Naive thymus-derived CD4-positive, alpha-beta T cell (primary cell): ENCODE data around the gene SH3TC1. TPM values are rescaled to one million over a fixed set of nuclear protein-coding genes. Genes with fewer than 3 reads are reported as not detected.

ENCODE experiments used
- ATAC-seq: fragments of 150-1000 bp; cut with Tn5 transposase; 2 replicates; pipeline ENCODE4 v1.10.0; 2021; ENCODE audit warnings: mild to moderate bottlenecking, moderate library complexity
- CTCF ChIA-PET: fragments of 350-600 bp; sonication (Branson Sonifier 250); formaldehyde crosslinking; loops from one replicate; lab custom pipeline; 2021; ENCODE audit warnings: antibody characterized with exemption; lab: Charles Lee
- POLR2A ChIA-PET: fragments of 350-600 bp; sonication (Branson Sonifier 250); formaldehyde crosslinking; loops from one replicate; lab custom pipeline; 2021; ENCODE audit warnings: antibody characterized with exemption, inconsistent platforms; lab: Charles Lee
- DNase-seq, 9 donors: peaks; one replicate each; pipeline versions ENCODE4 v3.0.0 to v3.0.0-alpha.2; 2020 to 2022; ENCODE audit warnings: mixed read lengths in 1 of 9
- H3K27ac ChIP-seq: one replicate; pipeline ENCODE4 v1.7.0; 2013; ENCODE audit warnings: mild to moderate bottlenecking, low read depth, low read length, moderate library complexity
- H3K27me3 ChIP-seq, 2 donors: one replicate each; pipeline ENCODE4 v1.7.0; 2013; ENCODE audit warnings: low read length in 2 of 2, mild to moderate bottlenecking in 2 of 2, moderate library complexity in 2 of 2; ENCODE audit not compliant: control insufficient read depth in 2 of 2, insufficient read depth in 2 of 2
- H3K36me3 ChIP-seq, 3 experiments: 1 replicate in 2 of 3; 2 replicates in 1 of 3; pipeline ENCODE4 v1.7.0; 2013; ENCODE audit warnings: low read length in 3 of 3, mild to moderate bottlenecking in 3 of 3, moderate library complexity in 1 of 3; ENCODE audit not compliant: insufficient read depth in 3 of 3, control insufficient read depth in 2 of 3
- H3K4me1 ChIP-seq, 2 donors: one replicate each; pipeline ENCODE4 v1.7.0; 2013; ENCODE audit warnings: low read length in 2 of 2, mild to moderate bottlenecking in 2 of 2, moderate library complexity in 1 of 2; ENCODE audit not compliant: control insufficient read depth in 2 of 2, insufficient read depth in 2 of 2
- H3K4me3 ChIP-seq: 2 replicates; pipeline ENCODE4 v1.7.0; 2013; ENCODE audit warnings: mild to moderate bottlenecking, low read length
- H3K9me3 ChIP-seq, 3 experiments: 1 replicate in 2 of 3; 2 replicates in 1 of 3; pipeline ENCODE4 v1.7.0; 2013; ENCODE audit warnings: low read length in 3 of 3; ENCODE audit not compliant: control insufficient read depth in 2 of 3
- H3K27ac Mint-ChIP-seq, 9 donors: one replicate each; pipeline ENCODE4 v1.8.0; 2020 to 2022; ENCODE audit warnings: mixed read lengths in 9 of 9, mild to moderate bottlenecking in 8 of 9, moderate library complexity in 5 of 9, inconsistent platforms in 2 of 9
- H3K27me3 Mint-ChIP-seq, 5 donors: one replicate each; pipeline ENCODE4 v1.8.0; 2021 to 2022; ENCODE audit warnings: mixed read lengths in 5 of 5, mild to moderate bottlenecking in 1 of 5
- H3K36me3 Mint-ChIP-seq, 5 donors: one replicate each; pipeline ENCODE4 v1.8.0; 2020 to 2022; ENCODE audit warnings: mixed read lengths in 5 of 5, mild to moderate bottlenecking in 3 of 5, inconsistent platforms in 1 of 5
- H3K4me1 Mint-ChIP-seq, 7 donors: one replicate each; pipeline ENCODE4 v1.8.0; 2020 to 2022; ENCODE audit warnings: mixed read lengths in 7 of 7, mild to moderate bottlenecking in 3 of 7, inconsistent platforms in 1 of 7
- H3K4me3 Mint-ChIP-seq, 10 donors: one replicate each; pipeline ENCODE4 v1.8.0; 2020 to 2022; ENCODE audit warnings: mild to moderate bottlenecking in 10 of 10, mixed read lengths in 10 of 10, moderate library complexity in 6 of 10, inconsistent platforms in 2 of 10
- H3K9me3 Mint-ChIP-seq, 11 donors: one replicate each; pipeline ENCODE4 v1.8.0; 2020 to 2022; ENCODE audit warnings: mixed read lengths in 11 of 11, mild to moderate bottlenecking in 4 of 11, inconsistent platforms in 1 of 11, moderate library complexity in 1 of 11
- intact Hi-C, 2 donors: fragments of 100-400 bp; cut with micrococcal nuclease; formaldehyde crosslinking; loops; one replicate each; pipeline ENCODE4 v1.15.1; 2023
- polyA plus RNA-seq, 2 donors: library from polyadenylated mRNA; unstranded; fragments of 300-500 nt; fragmentation: Illumina TruSeq; gene quantifications; one replicate each; pipeline ENCODE4 v1.2.3, GENCODE V29; 2021
- total RNA-seq, 6 experiments: library from RNA in 5 of 6; stranded (reverse) in 5 of 6; gene quantifications; 1 replicate in 5 of 6; 2 replicates in 1 of 6; pipeline ENCODE4 v1.2.3 and lab custom pipeline; 2021 to 2026

Gene SH3TC1
- total and polyA plus RNA-seq, 7 experiments from 2014 or later = 6.5 to 120 (median 34.9) TPM

DNA sequence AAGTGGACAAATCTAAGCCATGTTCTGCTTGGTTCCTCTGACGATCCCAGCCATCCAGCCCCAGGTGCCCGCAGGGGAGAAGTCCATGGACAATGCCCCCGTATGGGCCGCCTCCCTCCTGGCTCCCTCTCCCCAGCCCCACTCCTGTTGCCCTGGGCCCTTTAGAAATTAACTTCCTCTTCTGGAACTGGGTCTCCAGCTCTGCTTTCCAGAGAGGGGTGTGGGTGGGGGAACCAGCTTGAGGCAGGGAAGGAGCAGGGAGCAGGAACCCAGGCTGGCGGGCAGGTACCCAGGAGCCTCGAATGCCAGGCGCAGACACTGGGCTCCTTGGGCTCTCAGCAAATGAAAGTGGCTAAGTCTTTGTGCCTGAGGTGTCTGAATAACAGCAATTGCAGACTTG lies 27.8 kb upstream of the SH3TC1 start:
- H3K27me3 Mint-ChIP-seq = peaks cover 0 to 10% (median 0%) of the 10 kb centered on the region in 5 donors
- peaks cover 0 to 8% (median 0%) of the 10 kb centered on the region in 3 experiments for H3K9me3 ChIP-seq
- intact Hi-C loops = no loop called here
- H3K4me1 Mint-ChIP-seq = peaks cover 0 to 12% (median 0%) of the 10 kb centered on the region in 7 donors
- no peaks in the 10 kb centered on the region for H3K27me3 ChIP-seq
- H3K4me3 Mint-ChIP-seq = no peak overlapping the region
- no peaks in the 10 kb centered on the region for H3K36me3 ChIP-seq
- peaks cover 0 to 22% (median 8%) of the 10 kb centered on the region in 11 donors for H3K9me3 Mint-ChIP-seq
- H3K4me1 ChIP-seq = no peaks in the 10 kb centered on the region
- no peaks in the 10 kb centered on the region for H3K36me3 Mint-ChIP-seq
- no peak overlapping the region for H3K27ac Mint-ChIP-seq
- H3K27ac ChIP-seq = no peak overlapping the region
- ChIA-PET CTCF (no interaction called here), POLR2A (no interaction called here)
- no peak for ATAC-seq
- H3K4me3 ChIP-seq = no peak overlapping the region
- no peak for DNase-seq

DNA sequence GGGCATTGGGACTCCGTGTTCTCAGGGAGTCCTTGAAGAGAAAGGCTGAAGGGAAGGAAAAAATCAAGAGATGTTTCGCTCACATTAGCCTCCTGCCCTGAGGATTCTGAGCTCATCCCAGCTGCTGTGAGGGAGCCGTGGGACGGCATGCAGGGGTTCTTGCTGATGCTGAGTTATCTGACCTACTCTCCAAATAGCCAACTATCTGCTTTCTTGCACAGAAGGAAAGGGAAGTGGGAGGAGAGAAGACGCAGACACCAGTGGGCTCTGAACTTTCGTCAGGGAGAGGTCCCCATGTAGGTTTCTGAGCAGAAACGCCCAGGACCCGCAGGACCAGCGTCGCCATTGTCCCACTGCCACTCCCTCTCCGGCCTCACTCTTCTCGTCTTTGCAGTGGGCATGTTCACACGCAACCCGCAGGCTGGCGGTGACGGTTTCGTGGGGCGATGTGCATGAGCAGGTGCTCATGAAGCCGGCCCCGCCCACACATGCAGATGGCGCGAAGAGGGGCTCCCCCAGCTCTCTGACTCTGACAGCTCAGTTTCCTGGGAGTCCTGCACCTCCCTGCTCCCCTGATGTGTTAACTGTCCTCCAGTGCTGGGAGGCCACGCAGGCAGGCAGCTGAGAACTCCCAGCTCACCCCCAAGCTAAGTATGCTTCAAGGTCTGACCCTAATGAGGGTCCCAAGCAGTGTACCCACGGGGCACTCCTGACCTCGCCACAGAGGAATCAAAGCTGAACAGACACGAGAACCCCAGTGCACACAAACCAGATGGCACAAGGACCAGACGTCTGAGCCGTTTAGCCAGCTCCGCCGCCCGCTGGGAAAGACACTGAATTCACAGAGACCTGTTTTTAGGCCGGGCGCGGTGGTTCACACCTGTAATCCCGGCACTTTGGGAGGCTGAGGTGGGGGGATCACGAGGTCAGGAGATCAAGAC lies 26.8 kb upstream of the SH3TC1 start:
- Histone ChIP-seq H3K9me3 (peaks cover 0 to 8% (median 0%) of the 10 kb centered on the region in 3 experiments), H3K36me3 (no peaks in the 10 kb centered on the region), H3K4me1 (no peaks in the 10 kb centered on the region), H3K27me3 (no peaks in the 10 kb centered on the region), H3K27ac (no peak overlapping the region), H3K4me3 (no peak overlapping the region)
- DNase-seq (no peak), ATAC-seq (no peak)
- Mint-ChIP-seq H3K4me1 (peaks cover 0 to 11% (median 0%) of the 10 kb centered on the region in 7 donors), H3K27me3 (peaks cover 0 to 7% (median 0%) of the 10 kb centered on the region in 5 donors), H3K9me3 (peaks cover 0 to 22% (median 8%) of the 10 kb centered on the region in 11 donors), H3K36me3 (no peaks in the 10 kb centered on the region), H3K27ac (no peak overlapping the region), H3K4me3 (no peak overlapping the region)
- intact Hi-C loops = no loop called here
- CTCF ChIA-PET = no interaction called here
- POLR2A ChIA-PET = no interaction called here

DNA sequence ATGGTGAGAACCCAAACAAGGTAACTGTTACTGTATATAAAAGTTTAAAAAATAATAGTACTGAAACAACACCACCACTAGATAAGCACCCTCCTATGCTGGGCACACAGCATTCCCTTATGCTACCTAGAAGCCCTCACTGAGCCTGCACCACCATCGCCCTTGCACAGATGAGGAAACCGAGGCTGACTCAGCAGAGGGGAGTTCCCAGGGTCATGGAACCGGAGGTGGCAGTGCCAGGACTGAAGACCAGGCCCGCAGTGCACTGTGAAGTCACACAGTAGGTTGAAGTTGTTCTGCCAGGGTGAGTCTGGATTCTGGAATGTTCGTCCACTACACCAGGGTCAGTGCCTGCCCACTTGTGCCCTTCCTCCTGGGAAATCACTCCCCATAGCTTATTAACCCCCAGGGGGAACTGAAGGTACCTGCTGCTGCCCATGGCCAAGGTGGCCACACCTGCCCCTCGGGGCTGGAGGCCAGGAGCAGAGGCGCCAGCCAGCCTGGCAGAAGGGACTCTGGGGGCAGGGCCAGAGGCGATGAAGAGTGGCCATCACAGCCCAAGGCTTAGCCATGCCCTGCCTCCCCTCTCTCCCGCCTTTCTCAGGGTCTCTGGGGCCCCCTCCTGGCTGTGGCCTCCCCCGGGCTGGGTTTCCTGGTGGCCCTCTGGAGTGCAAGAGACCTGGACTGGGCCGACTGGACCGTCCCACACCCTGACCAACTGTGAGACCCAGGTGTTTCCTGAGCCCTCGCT lies 25.4 kb upstream of the SH3TC1 start:
- Histone ChIP-seq H3K4me3 (no peak overlapping the region), H3K4me1 (no peaks in the 10 kb centered on the region), H3K27ac (no peak overlapping the region), H3K27me3 (no peaks in the 10 kb centered on the region), H3K36me3 (no peaks in the 10 kb centered on the region), H3K9me3 (peaks cover 0 to 2% (median 0%) of the 10 kb centered on the region in 3 experiments)
- Mint-ChIP-seq H3K27me3 (peaks cover 0 to 5% (median 0%) of the 10 kb centered on the region in 5 donors), H3K27ac (no peak overlapping the region), H3K4me3 (no peak overlapping the region), H3K36me3 (no peaks in the 10 kb centered on the region), H3K9me3 (peaks cover 0 to 9% (median under 1%) of the 10 kb centered on the region in 11 donors), H3K4me1 (peaks cover 0 to 9% (median 0%) of the 10 kb centered on the region in 7 donors)
- no peak for ATAC-seq
- CTCF ChIA-PET = interaction anchor here (0.6 to 0.7 kb wide), 2 partner anchors 18 to 195 kb away, joined by 3 to 4 read pairs; no protein-coding TSS in a partner anchor
- POLR2A ChIA-PET = interaction anchor here (0.6 kb wide), 1 partner anchor 266 kb away, joined by 3 read pairs; no protein-coding TSS in a partner anchor
- intact Hi-C loops = no loop called here
- no peak for DNase-seq

DNA sequence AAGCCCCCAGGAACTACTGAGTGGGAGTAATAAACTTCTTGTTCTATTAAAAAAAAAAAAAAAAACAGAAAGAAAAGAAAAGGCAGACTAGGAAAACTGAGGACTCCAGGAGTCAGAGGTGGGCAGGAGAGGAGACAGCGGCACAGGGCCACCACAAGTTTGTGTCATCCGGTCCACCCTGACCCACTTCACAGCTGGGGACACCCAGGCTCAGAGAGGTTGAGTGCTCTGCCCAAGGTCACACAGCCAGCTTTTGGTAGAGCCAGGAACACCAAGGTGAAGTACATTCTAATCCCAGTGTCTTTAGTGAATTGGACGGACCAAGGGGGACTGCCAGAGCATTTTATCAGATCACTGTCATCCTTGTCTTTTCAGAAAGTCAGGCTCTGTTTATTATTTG lies 24.1 kb upstream of the SH3TC1 start:
- peaks cover 0 to 9% (median 0%) of the 10 kb centered on the region in 7 donors for H3K4me1 Mint-ChIP-seq
- Histone ChIP-seq H3K36me3 (no peaks in the 10 kb centered on the region), H3K4me3 (no peak overlapping the region), H3K4me1 (no peaks in the 10 kb centered on the region), H3K27me3 (no peaks in the 10 kb centered on the region), H3K9me3 (no peaks in the 10 kb centered on the region), H3K27ac (no peak overlapping the region)
- H3K27me3 Mint-ChIP-seq = peaks cover 0 to 5% (median 0%) of the 10 kb centered on the region in 5 donors
- no peaks in the 10 kb centered on the region for H3K36me3 Mint-ChIP-seq
- no peak for DNase-seq
- no peak for ATAC-seq
- CTCF ChIA-PET = no interaction called here
- intact Hi-C loops = no loop called here
- no peaks in the 10 kb centered on the region for H3K9me3 Mint-ChIP-seq
- H3K27ac Mint-ChIP-seq = no peak overlapping the region
- POLR2A ChIA-PET = interaction anchor here (0.5 kb wide), 1 partner anchor 63 kb away, joined by 3 read pairs; no protein-coding TSS in a partner anchor
- no peak overlapping the region for H3K4me3 Mint-ChIP-seq

DNA sequence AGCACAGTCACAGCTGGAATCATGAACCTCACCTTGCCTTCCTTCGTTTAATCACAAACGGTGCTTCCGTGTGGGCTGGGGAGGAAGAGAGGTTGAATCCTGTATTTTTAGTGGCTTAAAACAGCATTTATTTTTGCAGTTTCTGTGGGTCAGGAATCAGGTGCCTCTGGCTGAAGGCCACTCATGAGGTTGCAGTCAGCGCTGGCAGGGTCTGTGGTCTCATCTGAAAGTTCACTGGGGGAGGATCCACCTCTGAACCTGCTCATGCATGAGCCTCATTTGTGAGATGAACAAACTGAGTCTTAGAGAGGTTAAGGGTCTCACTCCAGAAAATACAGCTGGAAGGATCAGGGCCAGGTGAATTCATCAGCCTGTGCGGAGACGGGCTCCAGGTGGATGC lies 23.4 kb upstream of the SH3TC1 start:
- Histone ChIP-seq H3K4me3 (no peak overlapping the region), H3K9me3 (no peaks in the 10 kb centered on the region), H3K4me1 (no peaks in the 10 kb centered on the region), H3K36me3 (no peaks in the 10 kb centered on the region), H3K27ac (no peak overlapping the region), H3K27me3 (no peaks in the 10 kb centered on the region)
- no peak overlapping the region for H3K27ac Mint-ChIP-seq
- H3K9me3 Mint-ChIP-seq = no peaks in the 10 kb centered on the region
- ATAC-seq (no peak), DNase-seq (no peak)
- H3K4me3 Mint-ChIP-seq = no peak overlapping the region
- intact Hi-C loops = loop anchor here (1.0 to 2.0 kb wide), 3 partner anchors 17 to 67 kb away; no protein-coding TSS in a partner anchor
- H3K27me3 Mint-ChIP-seq = peaks cover 0 to 5% (median 0%) of the 10 kb centered on the region in 5 donors
- POLR2A ChIA-PET = no interaction called here
- H3K4me1 Mint-ChIP-seq = peaks cover 0 to 9% (median 0%) of the 10 kb centered on the region in 7 donors
- CTCF ChIA-PET = interaction anchor here (0.8 to 2.1 kb wide), 5 partner anchors 13 to 232 kb away, joined by 3 to 5 read pairs (median 3); partner anchors contain the start of gene ABLIM2
- no peaks in the 10 kb centered on the region for H3K36me3 Mint-ChIP-seq
